HG03066 (cell line): ENCODE results near the gene UNC79.

Source experiments
- ATAC-seq: cut with Tn5 transposase; IDR thresholded peaks from one replicate; pipeline ENCODE4 v1.9.1; 2021; ENCODE audit warnings: low read depth; ENCODE audit not compliant: unreplicated experiment

The UNC79 gene

DNA sequence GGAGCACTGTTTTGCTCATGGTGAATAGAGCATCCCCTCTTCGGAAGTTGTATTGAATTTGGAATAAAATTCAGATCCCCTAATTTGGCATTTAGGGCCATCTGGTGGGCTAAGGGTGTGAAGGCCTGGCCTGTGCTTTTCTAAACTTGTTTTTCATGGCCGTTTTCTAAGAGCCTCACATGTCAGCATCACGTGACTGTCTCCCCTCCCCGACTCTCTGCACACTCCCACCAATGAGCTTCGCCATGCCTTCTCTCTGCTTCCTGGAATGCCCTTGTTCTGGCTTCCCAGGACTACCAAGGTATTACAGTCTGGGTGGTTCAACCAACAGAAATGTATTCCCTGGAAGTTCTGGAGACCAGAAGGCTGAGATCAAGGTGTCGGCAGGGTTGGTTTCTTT, 272.2 kb downstream of the UNC79 start:
- no peak for ATAC-seq

DNA sequence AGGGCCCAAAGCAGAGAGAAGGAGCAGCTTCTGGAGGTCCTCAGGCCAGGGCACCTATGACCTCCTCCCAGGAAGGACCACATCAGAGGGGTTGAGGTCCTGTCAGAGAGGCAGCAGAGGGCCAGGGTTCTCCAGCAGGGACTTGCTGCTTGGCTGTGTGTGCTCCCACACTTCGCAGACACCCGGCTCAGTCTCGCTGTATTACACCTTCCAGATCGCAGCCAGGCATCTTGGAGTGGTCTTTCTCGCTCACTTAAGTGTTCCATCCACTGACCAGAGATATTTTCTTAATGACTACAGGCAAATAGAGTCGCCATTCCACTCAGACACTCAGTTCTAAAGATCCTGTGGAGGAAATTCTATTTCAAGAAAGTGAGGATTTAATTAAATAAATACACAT, 273.2 kb downstream of the UNC79 start:
- no peak for ATAC-seq

DNA sequence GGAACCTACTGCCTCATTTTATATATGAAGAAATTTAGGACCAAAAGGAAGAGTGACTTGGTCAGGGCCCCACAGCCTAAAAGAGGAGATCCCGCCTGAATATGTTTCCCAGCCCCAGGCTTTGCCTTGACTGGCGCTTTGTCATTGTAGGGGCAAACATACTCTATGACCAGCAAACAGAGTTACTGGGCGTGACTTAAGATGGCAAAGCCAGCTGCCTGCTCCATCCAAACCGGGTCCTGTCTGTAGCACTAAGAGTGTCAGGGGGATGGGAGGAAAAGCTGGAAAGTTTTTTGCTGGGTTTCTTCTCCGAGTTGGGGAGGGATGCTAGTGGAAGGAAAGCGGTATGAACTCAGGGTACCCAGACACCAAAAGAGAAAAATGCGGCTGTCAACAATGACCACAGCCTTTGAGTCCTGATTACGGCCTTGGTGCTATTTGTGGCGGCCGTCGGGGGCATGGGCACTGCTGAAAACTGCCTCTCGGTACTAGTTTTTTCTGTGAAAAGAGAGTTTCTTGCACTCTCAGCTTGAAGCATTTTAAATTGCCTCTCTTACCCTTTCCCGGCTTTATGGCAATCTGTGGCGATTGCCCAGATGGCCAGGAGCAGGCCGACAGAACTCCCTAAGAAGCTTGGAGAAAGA, 274.9 kb downstream of the UNC79 start:
- ATAC-seq = no peak

DNA sequence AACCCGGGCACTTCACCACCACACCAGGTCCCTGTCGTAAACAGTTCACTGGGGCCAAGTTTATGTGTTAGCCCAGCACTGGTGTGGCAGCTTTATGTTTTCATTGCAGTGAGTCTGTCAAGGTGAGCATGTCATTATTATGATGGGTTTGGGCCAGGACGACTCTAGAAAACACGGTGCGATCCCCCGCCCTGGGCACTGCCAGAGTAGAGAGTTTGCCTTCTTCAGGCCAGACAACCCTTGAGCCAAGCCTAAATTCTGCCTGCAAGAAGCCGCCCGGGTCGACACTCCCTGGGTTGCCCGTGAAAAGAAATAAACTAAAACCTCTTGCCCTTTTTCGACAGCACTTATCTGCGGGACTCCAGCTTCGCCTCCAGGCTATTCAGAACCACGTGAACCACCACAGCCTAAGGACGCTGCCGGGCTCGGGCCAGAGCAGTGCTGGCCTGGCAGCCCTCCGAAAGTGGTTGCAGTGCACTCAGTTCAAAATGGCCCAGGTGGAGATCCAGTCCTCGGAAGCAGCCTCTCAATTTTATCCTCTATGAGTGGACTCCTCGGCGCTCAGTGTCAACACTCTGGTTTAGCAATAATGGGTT, 275.7 kb downstream of the UNC79 start:
- no peak for ATAC-seq

GRCh38 chr14:93707475-93707874, 276.7 kb downstream of the UNC79 start:
- ATAC-seq = no peak

GRCh38 chr14:93708311-93708734, 277.6 kb downstream of the UNC79 start:
- no peak for ATAC-seq

GRCh38 chr14:93708800-93709199, 278.1 kb downstream of the UNC79 start:
- no peak for ATAC-seq

- no peak for ATAC-seq
Measured at GRCh38 chr14:93709249-93709648, 278.5 kb downstream of the UNC79 start.

- no peak for ATAC-seq
Measured at GRCh38 chr14:93712079-93712837, 281.5 kb downstream of the UNC79 start.

- ATAC-seq = no peak
Measured at GRCh38 chr14:93712838-93713724, 282.3 kb downstream of the UNC79 start.

- no peak for ATAC-seq
Measured at GRCh38 chr14:93713726-93714405, 283.1 kb downstream of the UNC79 start.

GRCh38 chr14:93714605-93715004, 283.9 kb downstream of the UNC79 start:
- ATAC-seq = no peak

GRCh38 chr14:93715279-93715927, 284.7 kb downstream of the UNC79 start:
- no peak for ATAC-seq

DNA sequence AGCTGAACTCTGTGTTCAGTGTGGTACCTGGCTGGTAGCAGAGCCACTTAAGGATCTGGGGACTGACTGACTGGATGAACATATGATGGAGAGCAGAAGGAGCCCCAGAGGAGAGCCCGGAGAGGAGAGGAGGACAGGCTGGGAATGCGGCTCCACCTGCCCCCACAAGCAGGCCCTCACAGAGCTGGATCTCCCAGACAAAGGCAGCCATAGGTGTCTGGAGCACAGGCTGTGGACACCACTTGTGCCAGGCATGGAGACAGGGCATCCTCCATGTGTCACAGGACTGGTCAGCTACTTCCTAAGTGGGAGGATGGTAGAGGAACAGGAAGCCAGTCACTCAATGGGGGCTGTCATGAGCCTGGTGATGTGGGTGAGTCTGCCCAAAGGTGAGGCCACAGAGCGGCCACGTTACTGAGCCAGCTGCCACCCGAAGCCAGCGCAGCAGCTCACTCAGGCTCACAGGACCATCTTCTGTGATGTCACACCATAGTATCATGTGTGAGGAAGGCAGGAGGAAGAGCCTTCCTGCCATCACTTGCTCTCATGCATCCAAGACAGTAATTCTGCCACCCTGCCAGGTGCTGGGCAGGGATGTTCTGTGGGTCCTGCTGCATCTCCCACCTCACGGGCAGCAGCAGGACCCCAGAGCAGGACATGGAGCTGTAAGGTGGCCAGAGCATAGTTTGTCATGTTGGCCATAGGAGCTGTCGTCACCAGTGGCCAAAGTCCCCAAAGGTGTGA, 285.4 kb downstream of the UNC79 start:
- ATAC-seq = no peak

DNA sequence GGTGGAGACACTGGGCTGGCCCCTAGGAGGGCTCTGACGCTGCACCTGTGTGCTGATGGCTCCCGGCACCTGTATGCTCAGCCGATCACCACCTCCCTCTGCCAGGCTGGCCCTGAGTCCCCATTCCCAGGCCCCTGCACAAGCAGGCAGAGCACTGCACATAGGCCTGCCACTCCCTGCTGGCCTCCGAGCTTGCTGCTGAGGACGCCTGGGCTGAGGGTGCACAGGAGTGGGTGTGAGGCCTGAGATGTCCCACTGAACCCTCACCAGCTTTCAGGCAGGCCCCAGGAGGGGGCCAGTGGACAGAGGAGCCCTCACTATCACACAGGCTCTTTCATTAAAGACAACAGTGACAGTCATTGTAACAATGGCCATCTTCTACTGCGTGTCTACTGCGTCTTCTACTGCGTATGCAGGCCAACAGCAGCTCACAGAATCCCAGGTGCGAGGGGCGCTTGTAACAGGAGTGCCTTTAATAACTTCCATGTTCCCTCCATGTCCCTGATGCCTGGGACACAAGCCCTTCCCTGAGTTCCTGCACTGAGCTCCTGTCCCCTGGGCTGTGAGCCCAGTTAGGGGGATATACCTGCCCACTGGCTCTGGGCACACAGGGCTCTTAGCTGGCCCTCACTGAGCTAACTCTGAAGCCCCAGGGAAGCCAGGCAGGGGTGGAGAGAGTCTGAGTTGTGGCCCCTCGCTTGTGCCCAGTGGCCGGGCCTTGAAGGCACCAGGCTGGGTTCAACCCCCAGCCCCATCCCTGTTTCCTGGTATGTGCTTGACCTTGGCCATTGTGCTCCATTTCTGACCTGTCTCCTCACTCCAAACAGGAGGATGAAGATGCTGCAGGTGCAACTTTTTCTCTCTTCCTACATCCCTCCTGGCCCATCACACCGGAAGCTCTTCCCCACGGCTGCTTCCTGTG, 286.3 kb downstream of the UNC79 start:
- no peak for ATAC-seq

DNA sequence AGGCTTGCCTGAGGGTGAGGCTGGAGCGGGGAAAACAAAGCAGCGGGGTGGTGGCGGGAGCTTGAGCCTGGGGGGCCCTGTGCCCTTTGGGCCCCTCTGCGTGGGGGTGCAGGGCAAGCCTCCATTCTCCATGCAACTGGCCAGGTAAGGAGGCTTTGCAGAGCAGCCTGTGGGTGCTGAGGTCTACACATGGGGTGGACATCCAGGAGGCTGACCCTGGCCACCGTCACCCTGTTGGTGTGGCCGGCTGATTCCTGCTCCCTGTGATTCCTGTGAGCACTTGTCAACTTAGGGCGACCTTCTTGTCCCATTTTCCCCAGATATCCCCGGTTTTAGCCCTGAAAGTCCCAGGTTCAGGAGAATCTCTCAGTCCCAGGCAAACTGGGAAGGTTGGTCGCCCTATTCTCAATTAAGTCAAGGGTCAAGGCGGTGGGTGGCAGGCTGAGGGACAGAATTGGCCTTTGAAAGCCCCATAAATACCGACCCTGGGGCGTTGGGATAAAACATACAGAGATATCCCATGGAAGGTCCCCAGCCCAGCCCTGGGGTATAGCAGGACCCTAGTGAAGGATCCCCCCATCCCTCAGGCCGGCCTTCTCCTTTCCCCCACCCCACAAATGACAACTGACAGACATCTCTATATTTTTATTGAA, 287.1 kb downstream of the UNC79 start:
- no peak for ATAC-seq

DNA sequence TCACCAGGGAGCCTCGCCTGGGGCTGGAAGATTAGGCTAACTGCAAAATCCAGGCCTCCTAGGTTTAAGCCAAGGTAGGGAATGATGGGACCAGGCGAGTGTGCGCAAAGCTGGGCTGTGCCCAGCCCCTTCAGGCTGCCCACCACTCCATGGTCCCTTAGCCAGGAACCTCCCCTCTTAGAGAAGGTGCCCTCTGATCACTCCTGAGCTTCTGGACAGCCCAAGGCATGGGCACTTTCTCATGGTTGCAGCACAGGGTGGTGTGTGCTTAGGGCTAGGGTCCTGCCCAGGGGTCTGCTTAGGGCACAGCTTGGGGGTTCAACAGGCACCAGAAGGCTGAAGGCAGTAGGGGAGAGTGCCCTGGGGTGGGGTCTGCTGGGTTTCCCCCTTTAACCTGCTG, 288.5 kb downstream of the UNC79 start:
- no peak for ATAC-seq
